Measurements from ENCODE around the gene EMILIN1.

GRCh38 chr2:27053776-27054175 lies 24.6 kb upstream of the EMILIN1 start:
- TF ChIP-seq CTCF (IDR thresholded peaks at IDR 0.05) (no peak), POLR2AphosphoS5 (IDR thresholded peaks at IDR 0.05) (no peak)

All from breast epithelium (tissue), 3 donors.